Measurements from ENCODE around the gene ETV2.

DNA sequence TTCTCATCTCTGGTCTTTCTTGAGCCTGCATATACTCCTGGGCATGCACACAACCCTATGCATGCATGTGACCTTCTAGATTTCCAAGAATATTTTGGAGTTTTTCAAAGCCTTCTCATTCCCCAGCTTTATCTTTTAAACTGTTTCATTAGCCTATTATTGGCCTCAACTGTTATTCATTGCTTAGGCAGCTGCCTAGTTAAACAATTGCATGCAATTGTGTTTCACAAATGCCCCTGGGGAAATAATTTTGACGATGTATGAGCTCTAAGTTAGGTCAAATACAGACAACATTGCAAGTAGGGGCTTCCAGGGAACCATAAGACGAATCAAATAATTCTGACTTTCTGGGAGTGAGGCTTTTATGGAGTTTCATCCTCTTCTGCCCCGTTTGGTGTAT, 22.4 kb downstream of the ETV2 start:
- TF ChIP-seq CTCF (IDR thresholded peaks at IDR 0.05; ENCODE audit: low read depth, low read length) (no peak), MYC (IDR thresholded peaks at IDR 0.05; ENCODE audit: low read depth, low read length) (no peak)

Data from NB4 (cell line).